Measurements from ENCODE around the gene ZNHIT6. TPM values are rescaled to one million over a fixed set of nuclear protein-coding genes. Genes with fewer than 3 reads are reported as not detected.

ZNHIT6 gene
- total and polyA plus RNA-seq, 2 of the 8 experiments (the other 6 are each of a cell fraction or from before 2014, with no cell fraction given): 5.9 to 17.2 TPM

GRCh38 chr1:85663382-85663781 lies 44.9 kb downstream of the ZNHIT6 start:
- H3K79me1 ChIP-seq (ENCODE audit: low read depth, low read length): no peaks in the 10 kb centered on the region
- no peak for DNase-seq (ENCODE audit: low read depth in 1 of 2, low spot score in 2 of 2)
- H3K56ac ChIP-seq (replicated peaks; ENCODE audit: insufficient read length, low read depth, low read length): no peak overlapping the region
- H3K18ac ChIP-seq (ENCODE audit: extremely low read depth, low read length): no peak overlapping the region
- H4K20me1 ChIP-seq (replicated peaks in 1 of 2; ENCODE audit: control insufficient read depth in 1 of 2, insufficient read depth in 2 of 2, low read length in 2 of 2): no peaks in the 10 kb centered on the region
- WGBS, 2 experiments (ENCODE audit: extremely low coverage in 1 of 2, insufficient coverage in 1 of 2, insufficient read length in 1 of 2, insufficient replicate concordance in 2 of 2, low coverage in 1 of 2, low lambda C conversion rate in 2 of 2, missing lambda C conversion rate in 1 of 2): 88% methylated on average over 2 of the region's 2 CpGs; no CpG with 5 or more reads in 1 of the 2 experiments
- no peak overlapping the region for H2BK15ac ChIP-seq (ENCODE audit: low read length)
- no peak overlapping the region for H3K23ac ChIP-seq (ENCODE audit: insufficient read length)
- H3K14ac ChIP-seq (ENCODE audit: insufficient read length): no peak overlapping the region
- FAIRE-seq: no peak
- H2BK120ac ChIP-seq (replicated peaks; ENCODE audit: low read depth, low read length): no peak overlapping the region
- no peak overlapping the region for H3K4me2 ChIP-seq (ENCODE audit: insufficient read depth in 1 of 2, low read depth in 2 of 2, low read length in 2 of 2)
- H3K36me3 ChIP-seq (ENCODE audit: control insufficient read depth in 2 of 4, insufficient read depth in 4 of 4, low read length in 3 of 4): no peaks in the 10 kb centered on the region; a peak in 1 of 8 replicates
- ChIA-PET POLR2A (ENCODE audit: partially characterized antibody) (no interaction called here), CTCF (ENCODE audit: partially characterized antibody) (interaction anchor here (0.9 to 1.2 kb wide), 2 partner anchors 12 to 13 kb away, joined by 3 to 4 read pairs; no protein-coding TSS in a partner anchor)
- H4K5ac ChIP-seq (ENCODE audit: insufficient read length, low read depth, low read length): no peak overlapping the region
- no peak overlapping the region for H3K4me3 ChIP-seq (ENCODE audit: extremely low read depth in 1 of 4, insufficient read depth in 2 of 4, low read depth in 3 of 4, low read length in 4 of 4)
- no peak overlapping the region for H4K8ac ChIP-seq (ENCODE audit: extremely low read depth, insufficient read depth, low read length)
- no peaks in the 10 kb centered on the region for H3K9me3 ChIP-seq (ENCODE audit: insufficient read depth in 2 of 2, low read depth in 1 of 2, low read length in 1 of 2)
- no peaks in the 10 kb centered on the region for H3K4me1 ChIP-seq (replicated peaks in 1 of 4; ENCODE audit: control insufficient read depth in 3 of 4, insufficient read depth in 4 of 4, low read length in 3 of 4)
- H2AFZ ChIP-seq (ENCODE audit: low read length): no peak overlapping the region
- H2AK5ac ChIP-seq (ENCODE audit: low read depth, low read length): no peak overlapping the region
- H3K27ac ChIP-seq (ENCODE audit: low read depth, low read length): no peak overlapping the region
- no peaks in the 10 kb centered on the region for H3K27me3 ChIP-seq (replicated peaks in 1 of 4; ENCODE audit: control insufficient read depth in 3 of 4, extremely low read depth in 1 of 4, insufficient read depth in 3 of 4, low read length in 3 of 4)
- TF ChIP-seq, protein P1, sequence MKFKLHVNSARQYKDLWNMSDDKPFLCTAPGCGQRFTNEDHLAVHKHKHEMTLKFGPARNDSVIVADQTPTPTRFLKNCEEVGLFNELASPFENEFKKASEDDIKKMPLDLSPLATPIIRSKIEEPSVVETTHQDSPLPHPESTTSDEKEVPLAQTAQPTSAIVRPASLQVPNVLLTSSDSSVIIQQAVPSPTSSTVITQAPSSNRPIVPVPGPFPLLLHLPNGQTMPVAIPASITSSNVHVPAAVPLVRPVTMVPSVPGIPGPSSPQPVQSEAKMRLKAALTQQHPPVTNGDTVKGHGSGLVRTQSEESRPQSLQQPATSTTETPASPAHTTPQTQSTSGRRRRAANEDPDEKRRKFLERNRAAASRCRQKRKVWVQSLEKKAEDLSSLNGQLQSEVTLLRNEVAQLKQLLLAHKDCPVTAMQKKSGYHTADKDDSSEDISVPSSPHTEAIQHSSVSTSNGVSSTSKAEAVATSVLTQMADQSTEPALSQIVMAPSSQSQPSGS (IDR thresholded peaks at IDR 0.05; ENCODE audit: low read length): no peak
- TF ChIP-seq, protein P2, sequence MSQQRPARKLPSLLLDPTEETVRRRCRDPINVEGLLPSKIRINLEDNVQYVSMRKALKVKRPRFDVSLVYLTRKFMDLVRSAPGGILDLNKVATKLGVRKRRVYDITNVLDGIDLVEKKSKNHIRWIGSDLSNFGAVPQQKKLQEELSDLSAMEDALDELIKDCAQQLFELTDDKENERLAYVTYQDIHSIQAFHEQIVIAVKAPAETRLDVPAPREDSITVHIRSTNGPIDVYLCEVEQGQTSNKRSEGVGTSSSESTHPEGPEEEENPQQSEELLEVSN (IDR thresholded peaks at IDR 0.05): no peak
- no peak for TF ChIP-seq CTCF (IDR thresholded peaks at IDR 0.05; ENCODE audit: control extremely low read depth in 1 of 3, insufficient read depth in 1 of 3, low read depth in 1 of 3, low read length in 3 of 3)
- no peak for TF ChIP-seq EGR1 (IDR thresholded peaks at IDR 0.05; ENCODE audit: borderline replicate concordance, low read depth, low read length)
- no peak for TF ChIP-seq ASH2L (IDR thresholded peaks at IDR 0.05; ENCODE audit: low read length)
- TF ChIP-seq TBP (IDR thresholded peaks at IDR 0.05; ENCODE audit: low read depth, low read length): no peak
- no peak overlapping the region for H2BK12ac ChIP-seq (ENCODE audit: low read depth, low read length)
- H2BK20ac ChIP-seq (ENCODE audit: low read length): no peak overlapping the region
- no peaks in the 10 kb centered on the region for H3K23me2 ChIP-seq (ENCODE audit: low read depth, low read length)
- no peaks in the 10 kb centered on the region for H3K79me2 ChIP-seq (ENCODE audit: control insufficient read depth in 1 of 2, insufficient read depth in 2 of 2, low read length in 2 of 2)
- H4K91ac ChIP-seq (replicated peaks; ENCODE audit: insufficient read length, low read length): no peak overlapping the region
- no peak overlapping the region for H3K4ac ChIP-seq (replicated peaks; ENCODE audit: insufficient read length, low read depth, low read length)
- H2BK5ac ChIP-seq (ENCODE audit: low read depth, low read length): no peak overlapping the region
- H3K9ac ChIP-seq (replicated peaks in 1 of 4; ENCODE audit: extremely low read depth in 1 of 4, low read depth in 3 of 4, low read length in 3 of 4): no peak overlapping the region
